RWPE2 (cell line): Measurements from ENCODE around the gene KMT5B.

Experiments
- ATAC-seq: fragments of 200-7000 bp; cut with Tn5 transposase; 3 replicates; pipeline ENCODE4 v1.9.1; 2021; ENCODE audit warnings: low read depth
- DNase-seq: peaks from one replicate; pipeline ENCODE4 v3.0.0-alpha.2; 2020; ENCODE audit warnings: low spot score
- H3K27ac ChIP-seq: fragments of 450-650 bp; 2 replicates; pipeline ENCODE4 v1.5.1; 2017; ENCODE audit warnings: mild to moderate bottlenecking; ENCODE audit not compliant: poor library complexity, severe bottlenecking
- H3K27me3 ChIP-seq: fragments of 250-450 bp; sonication (Bioruptor Pico); 2 replicates; pipeline ENCODE4 v1.5.1; 2021; ENCODE audit warnings: mild to moderate bottlenecking, moderate library complexity; ENCODE audit not compliant: insufficient read depth, poor library complexity, severe bottlenecking
- H3K36me3 ChIP-seq: fragments of 250-450 bp; sonication (Bioruptor Pico); 2 replicates; pipeline ENCODE4 v1.5.1; 2020; ENCODE audit warnings: low read depth, mild to moderate bottlenecking, moderate library complexity
- H3K4me1 ChIP-seq: fragments of 250-450 bp; sonication (Bioruptor Pico); 2 replicates; pipeline ENCODE4 v1.5.1; 2021; ENCODE audit warnings: mild to moderate bottlenecking, moderate library complexity; ENCODE audit not compliant: insufficient read depth, poor library complexity, severe bottlenecking
- H3K4me3 ChIP-seq: fragments of 250-450 bp; sonication (Bioruptor Pico); 2 replicates; pipeline ENCODE4 v1.5.1; 2021; ENCODE audit warnings: mild to moderate bottlenecking, moderate library complexity; ENCODE audit not compliant: severe bottlenecking
- H3K9me3 ChIP-seq: fragments of 250-450 bp; sonication (Bioruptor Pico); 2 replicates; pipeline ENCODE4 v1.5.1; 2021; ENCODE audit warnings: mild to moderate bottlenecking, moderate library complexity; ENCODE audit not compliant: severe bottlenecking
- CTCF ChIP-seq: fragments of 450-650 bp; IDR thresholded peaks from one replicate; pipeline ENCODE4 v1.5.1; 2017; ENCODE audit warnings: mild to moderate bottlenecking, moderate library complexity; ENCODE audit not compliant: poor library complexity, severe bottlenecking

The KMT5B gene

GRCh38 chr11:68122936-68123539 lies 90.1 kb downstream of the KMT5B start:
- no peaks in the 10 kb centered on the region for H3K4me1 ChIP-seq
- no peak for ATAC-seq

GRCh38 chr11:68121067-68121899 lies 91.8 kb downstream of the KMT5B start, which contains the start of gene CHKA:
Gene CHKA, minus strand, starts transcription at chr11:68121388. Its CDS starts 211 bp downstream, at chr11:68121177.
- no peaks in the 10 kb centered on the region for H3K4me1 ChIP-seq
- H3K27me3 ChIP-seq = no peaks in the 10 kb centered on the region
- no peaks in the 10 kb centered on the region for H3K36me3 ChIP-seq

More at GRCh38 chr11:68122936-68123539, 90.1 kb downstream of the KMT5B start:
- Histone ChIP-seq H3K4me3 (no peak overlapping the region), H3K36me3 (no peaks in the 10 kb centered on the region), H3K9me3 (no peaks in the 10 kb centered on the region), H3K27me3 (no peaks in the 10 kb centered on the region), H3K27ac (no peak overlapping the region)
- TF ChIP-seq CTCF = no peak
- DNase-seq = no peak

GRCh38 chr11:68120273-68121066 lies 92.6 kb downstream of the KMT5B start:
- DNase-seq (no peak), ATAC-seq (no peak)
- H3K4me1 ChIP-seq = no peaks in the 10 kb centered on the region
- H3K27ac ChIP-seq = peak overlapping the region; percentile 34
- peak overlapping the region; percentile 98 for H3K4me3 ChIP-seq
- no peaks in the 10 kb centered on the region for H3K36me3 ChIP-seq
- no peak for TF ChIP-seq CTCF
- H3K9me3 ChIP-seq = no peaks in the 10 kb centered on the region
- H3K27me3 ChIP-seq = no peaks in the 10 kb centered on the region

More at GRCh38 chr11:68121067-68121899, 91.8 kb downstream of the KMT5B start, which contains the start of gene CHKA:
- no peak for TF ChIP-seq CTCF
- Histone ChIP-seq H3K9me3 (no peaks in the 10 kb centered on the region), H3K4me3 (peak within 1 kb of the TSS; percentile 98), H3K27ac (peak within 1 kb of the TSS; percentile 34)
- peak; percentile 94 for ATAC-seq
- peak; percentile 86 for DNase-seq

GRCh38 chr11:68118706-68119448 lies 94.2 kb downstream of the KMT5B start:
- TF ChIP-seq CTCF = no peak
- no peaks in the 10 kb centered on the region for H3K4me1 ChIP-seq
- H3K4me3 ChIP-seq = no peak overlapping the region
- no peaks in the 10 kb centered on the region for H3K9me3 ChIP-seq
- no peaks in the 10 kb centered on the region for H3K27me3 ChIP-seq
- DNase-seq = no peak
- H3K36me3 ChIP-seq = no peaks in the 10 kb centered on the region
- no peak overlapping the region for H3K27ac ChIP-seq
- no peak for ATAC-seq
